ENCODE data around the gene SP140. TPM values are rescaled to one million over a fixed set of nuclear protein-coding genes. Genes with fewer than 3 reads are reported as not detected.

SP140 gene
- total and polyA plus RNA-seq, 10 of the 15 experiments (the other 5 are each of a cell fraction or from before 2014, with no cell fraction given): 61.7 to 164 (median 90.7) TPM

GRCh38 chr2:230335461-230335863, 109.9 kb downstream of the SP140 start:
- SMC1A ChIA-PET (ENCODE audit: uncharacterized antibody, unreplicated experiment): interaction anchor here (0.9 kb wide), 1 partner anchor 10 kb away, joined by 3 read pairs; no protein-coding TSS in a partner anchor
- DNase-seq (ENCODE audit: low read depth, low spot score) (no peak), FAIRE-seq (no peak)

More at GRCh38 chr2:230335461-230335863, 109.9 kb downstream of the SP140 start:
- Histone ChIP-seq H3K9ac (ENCODE audit: control insufficient read depth, insufficient read depth, low read length) (no peak overlapping the region), H3K4me3 (no peak overlapping the region), H3K27me3 (replicated peaks in 1 of 2; ENCODE audit: control insufficient read depth in 2 of 2, insufficient read depth in 2 of 2, low read length in 1 of 2) (no peaks in the 10 kb centered on the region), H2AFZ (ENCODE audit: control insufficient read depth, low read depth, low read length) (no peak overlapping the region), H3K27ac (ENCODE audit: control insufficient read depth, insufficient read depth) (no peak overlapping the region), H3K4me2 (ENCODE audit: control insufficient read depth, insufficient read depth) (0 out of 2 replicates have a peak overlapping the region, but pooled peaks have one; percentile 30), H3K9me3 (replicated peaks; ENCODE audit: control insufficient read depth, insufficient read depth, low read length) (peaks cover 2% of the 10 kb centered on the region), H4K20me1 (ENCODE audit: control insufficient read depth, insufficient read depth) (no peaks in the 10 kb centered on the region), H3K36me3 (ENCODE audit: control insufficient read depth in 2 of 2, insufficient read depth in 2 of 2, low read length in 1 of 2) (peaks cover 0 to 10% of the 10 kb centered on the region in 2 experiments; a peak in 2 of 4 replicates), H3K4me1 (ENCODE audit: control insufficient read depth, insufficient read depth, low read length) (no peaks in the 10 kb centered on the region), H3K79me2 (ENCODE audit: control insufficient read depth, insufficient read depth, low read length) (peaks cover 2% of the 10 kb centered on the region)
- ChIA-PET RAD21 (ENCODE audit: unreplicated experiment) (no interaction called here), POLR2A (no interaction called here), CTCF (no interaction called here)
- TF ChIP-seq SPI1 (IDR thresholded peaks at IDR 0.05; ENCODE audit: borderline replicate concordance, insufficient read depth, low read depth, low read length) (no peak), EP300 (IDR thresholded peaks at IDR 0.05; ENCODE audit: borderline replicate concordance in 1 of 2, control insufficient read depth in 1 of 2, low read depth in 2 of 2, low read length in 2 of 2) (no peak), STAT3 (IDR thresholded peaks at IDR 0.05; ENCODE audit: low read depth, low read length) (no peak), NFYA (IDR thresholded peaks at IDR 0.05; ENCODE audit: borderline replicate concordance, low read depth, low read length) (no peak), PML (IDR thresholded peaks at IDR 0.05; ENCODE audit: low read length) (no peak), SIN3A (IDR thresholded peaks at IDR 0.05; ENCODE audit: low read depth, low read length) (no peak), USF2 (IDR thresholded peaks at IDR 0.05; ENCODE audit: borderline replicate concordance, low read depth, low read length) (no peak), HDGF (IDR thresholded peaks at IDR 0.05) (no peak), GATAD2B (conservative IDR thresholded peaks at IDR 0.05; ENCODE audit: low read depth) (no peak), CBX3 (IDR thresholded peaks at IDR 0.05; ENCODE audit: borderline replicate concordance, low read depth) (no peak)
- TF ChIP-seq, protein P1, sequence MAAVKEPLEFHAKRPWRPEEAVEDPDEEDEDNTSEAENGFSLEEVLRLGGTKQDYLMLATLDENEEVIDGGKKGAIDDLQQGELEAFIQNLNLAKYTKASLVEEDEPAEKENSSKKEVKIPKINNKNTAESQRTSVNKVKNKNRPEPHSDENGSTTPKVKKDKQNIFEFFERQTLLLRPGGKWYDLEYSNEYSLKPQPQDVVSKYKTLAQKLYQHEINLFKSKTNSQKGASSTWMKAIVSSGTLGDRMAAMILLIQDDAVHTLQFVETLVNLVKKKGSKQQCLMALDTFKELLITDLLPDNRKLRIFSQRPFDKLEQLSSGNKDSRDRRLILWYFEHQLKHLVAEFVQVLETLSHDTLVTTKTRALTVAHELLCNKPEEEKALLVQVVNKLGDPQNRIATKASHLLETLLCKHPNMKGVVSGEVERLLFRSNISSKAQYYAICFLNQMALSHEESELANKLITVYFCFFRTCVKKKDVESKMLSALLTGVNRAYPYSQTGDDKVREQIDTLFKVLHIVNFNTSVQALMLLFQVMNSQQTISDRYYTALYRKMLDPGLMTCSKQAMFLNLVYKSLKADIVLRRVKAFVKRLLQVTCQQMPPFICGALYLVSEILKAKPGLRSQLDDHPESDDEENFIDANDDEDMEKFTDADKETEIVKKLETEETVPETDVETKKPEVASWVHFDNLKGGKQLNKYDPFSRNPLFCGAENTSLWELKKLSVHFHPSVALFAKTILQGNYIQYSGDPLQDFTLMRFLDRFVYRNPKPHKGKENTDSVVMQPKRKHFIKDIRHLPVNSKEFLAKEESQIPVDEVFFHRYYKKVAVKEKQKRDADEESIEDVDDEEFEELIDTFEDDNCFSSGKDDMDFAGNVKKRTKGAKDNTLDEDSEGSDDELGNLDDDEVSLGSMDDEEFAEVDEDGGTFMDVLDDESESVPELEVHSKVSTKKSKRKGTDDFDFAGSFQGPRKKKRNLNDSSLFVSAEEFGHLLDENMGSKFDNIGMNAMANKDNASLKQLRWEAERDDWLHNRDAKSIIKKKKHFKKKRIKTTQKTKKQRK (IDR thresholded peaks at IDR 0.05; ENCODE audit: low read depth, low read length): no peak
- TF ChIP-seq, protein P2, sequence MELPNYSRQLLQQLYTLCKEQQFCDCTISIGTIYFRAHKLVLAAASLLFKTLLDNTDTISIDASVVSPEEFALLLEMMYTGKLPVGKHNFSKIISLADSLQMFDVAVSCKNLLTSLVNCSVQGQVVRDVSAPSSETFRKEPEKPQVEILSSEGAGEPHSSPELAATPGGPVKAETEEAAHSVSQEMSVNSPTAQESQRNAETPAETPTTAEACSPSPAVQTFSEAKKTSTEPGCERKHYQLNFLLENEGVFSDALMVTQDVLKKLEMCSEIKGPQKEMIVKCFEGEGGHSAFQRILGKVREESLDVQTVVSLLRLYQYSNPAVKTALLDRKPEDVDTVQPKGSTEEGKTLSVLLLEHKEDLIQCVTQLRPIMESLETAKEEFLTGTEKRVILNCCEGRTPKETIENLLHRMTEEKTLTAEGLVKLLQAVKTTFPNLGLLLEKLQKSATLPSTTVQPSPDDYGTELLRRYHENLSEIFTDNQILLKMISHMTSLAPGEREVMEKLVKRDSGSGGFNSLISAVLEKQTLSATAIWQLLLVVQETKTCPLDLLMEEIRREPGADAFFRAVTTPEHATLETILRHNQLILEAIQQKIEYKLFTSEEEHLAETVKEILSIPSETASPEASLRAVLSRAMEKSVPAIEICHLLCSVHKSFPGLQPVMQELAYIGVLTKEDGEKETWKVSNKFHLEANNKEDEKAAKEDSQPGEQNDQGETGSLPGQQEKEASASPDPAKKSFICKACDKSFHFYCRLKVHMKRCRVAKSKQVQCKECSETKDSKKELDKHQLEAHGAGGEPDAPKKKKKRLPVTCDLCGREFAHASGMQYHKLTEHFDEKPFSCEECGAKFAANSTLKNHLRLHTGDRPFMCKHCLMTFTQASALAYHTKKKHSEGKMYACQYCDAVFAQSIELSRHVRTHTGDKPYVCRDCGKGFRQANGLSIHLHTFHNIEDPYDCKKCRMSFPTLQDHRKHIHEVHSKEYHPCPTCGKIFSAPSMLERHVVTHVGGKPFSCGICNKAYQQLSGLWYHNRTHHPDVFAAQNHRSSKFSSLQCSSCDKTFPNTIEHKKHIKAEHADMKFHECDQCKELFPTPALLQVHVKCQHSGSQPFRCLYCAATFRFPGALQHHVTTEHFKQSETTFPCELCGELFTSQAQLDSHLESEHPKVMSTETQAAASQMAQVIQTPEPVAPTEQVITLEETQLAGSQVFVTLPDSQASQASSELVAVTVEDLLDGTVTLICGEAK (IDR thresholded peaks at IDR 0.05; ENCODE audit: borderline replicate concordance): no peak
- 97% methylated on average over 3 of the region's 3 CpGs for WGBS (ENCODE audit: insufficient coverage, insufficient replicate concordance, low lambda C conversion rate, missing lambda C conversion rate)
- intact Hi-C loops (cut with micrococcal nuclease; ENCODE audit: unreplicated experiment): no loop called here
- no peak for ATAC-seq
- in situ Hi-C loops (cut with MboI): no loop called here
- no TSS peak for BruUV-seq (replicated peaks)

Measured in GM12878 (cell line).